ENCODE measurements around the gene TNIK.
"Not testable (repeated sequence)": the region's sequence is repeated elsewhere in the genome, so short reads cannot be mapped to it uniquely, and the experiment has no call there.

GRCh38 chr3:171305823-171306222 is 154.4 kb downstream of the TNIK start:
- TF ChIP-seq POLR2A (IDR thresholded peaks at IDR 0.05); CTCF (IDR thresholded peaks at IDR 0.05 in 8 of 11, conservative IDR thresholded peaks at IDR 0.05 in 3 of 11); POLR2AphosphoS5 (IDR thresholded peaks at IDR 0.05): not testable (repeated sequence)
